ENCODE measurements around the gene DNMT3A.

DNMT3A gene

DNA sequence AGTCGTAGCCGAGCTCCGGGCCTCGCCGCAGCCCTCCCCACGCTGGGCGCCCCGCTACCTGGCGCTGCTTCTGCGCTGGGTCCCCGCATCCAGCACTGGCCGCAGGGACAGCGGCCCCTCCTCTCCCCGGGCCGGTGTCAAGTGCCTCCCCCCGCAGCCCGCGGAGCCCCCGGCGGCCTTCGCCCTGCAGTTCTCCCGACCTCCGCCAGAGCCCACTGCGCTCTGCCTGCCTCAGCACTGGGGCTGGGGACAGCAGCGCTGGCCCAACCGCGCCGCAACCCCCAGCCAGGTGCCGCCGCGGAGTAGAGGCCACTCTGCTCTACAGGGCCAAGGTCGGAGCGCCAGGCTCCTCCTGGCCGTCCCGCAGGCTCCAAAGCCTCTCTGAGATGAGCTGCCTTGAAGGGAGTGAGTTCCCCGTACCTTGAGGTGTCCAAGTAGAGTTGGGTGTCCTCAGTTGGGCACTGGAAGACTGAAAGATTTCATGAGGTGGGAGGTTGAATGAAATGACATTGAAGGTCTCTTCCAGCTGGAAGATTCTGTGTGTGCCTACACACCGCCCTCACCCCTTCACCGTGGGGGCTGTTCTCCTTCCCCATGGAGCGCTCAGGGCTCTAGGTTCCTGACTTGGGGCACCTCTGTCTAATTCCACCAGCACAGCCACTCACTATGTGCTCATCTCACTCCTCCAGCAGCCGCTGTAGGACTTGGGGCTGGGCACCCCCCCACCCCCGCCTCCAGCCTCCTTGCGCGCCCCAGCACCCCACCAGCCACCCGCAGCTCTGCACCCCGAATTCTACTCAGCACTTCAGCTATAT is 854 bp upstream of the DNMT3A start:
- peak; percentile 20 for DNase-seq

DNA sequence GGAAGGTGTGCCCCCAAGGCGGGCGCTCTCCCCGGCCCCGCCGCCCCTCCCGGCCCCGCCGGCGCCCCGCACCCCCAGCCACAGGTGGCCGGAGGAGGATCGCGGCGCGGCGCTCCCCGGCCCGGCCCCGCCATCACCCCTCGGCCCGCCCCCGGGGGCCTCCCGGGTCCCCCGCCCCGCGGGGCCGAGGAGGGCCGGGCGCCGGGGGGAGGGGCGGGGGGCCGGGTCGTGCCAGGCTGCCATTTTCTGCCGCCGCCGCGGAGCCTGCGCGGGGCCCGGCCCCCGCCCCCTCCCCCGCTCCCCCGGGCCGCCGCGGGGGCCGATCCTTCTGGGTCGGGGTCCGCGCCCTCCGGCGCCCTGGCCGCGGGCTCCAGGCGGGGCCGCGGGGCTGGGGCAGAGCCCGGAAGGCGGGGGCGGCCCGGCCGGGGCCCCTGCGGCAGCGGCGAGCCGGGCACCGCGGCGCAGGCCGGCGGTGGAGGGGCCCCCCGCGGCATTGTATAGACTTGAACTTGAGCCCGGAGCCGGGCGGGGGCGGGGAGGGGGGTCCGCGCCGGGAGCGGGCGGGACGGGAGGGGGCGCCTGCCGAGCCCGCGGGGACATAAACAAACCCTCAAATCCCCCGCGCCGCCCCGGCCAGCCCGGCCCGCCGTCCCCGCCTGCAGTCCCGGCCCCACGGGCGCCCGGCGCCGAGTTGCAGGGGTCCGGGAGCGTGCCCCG is 556 bp downstream of the DNMT3A start:
- DNase-seq = no peak

DNA sequence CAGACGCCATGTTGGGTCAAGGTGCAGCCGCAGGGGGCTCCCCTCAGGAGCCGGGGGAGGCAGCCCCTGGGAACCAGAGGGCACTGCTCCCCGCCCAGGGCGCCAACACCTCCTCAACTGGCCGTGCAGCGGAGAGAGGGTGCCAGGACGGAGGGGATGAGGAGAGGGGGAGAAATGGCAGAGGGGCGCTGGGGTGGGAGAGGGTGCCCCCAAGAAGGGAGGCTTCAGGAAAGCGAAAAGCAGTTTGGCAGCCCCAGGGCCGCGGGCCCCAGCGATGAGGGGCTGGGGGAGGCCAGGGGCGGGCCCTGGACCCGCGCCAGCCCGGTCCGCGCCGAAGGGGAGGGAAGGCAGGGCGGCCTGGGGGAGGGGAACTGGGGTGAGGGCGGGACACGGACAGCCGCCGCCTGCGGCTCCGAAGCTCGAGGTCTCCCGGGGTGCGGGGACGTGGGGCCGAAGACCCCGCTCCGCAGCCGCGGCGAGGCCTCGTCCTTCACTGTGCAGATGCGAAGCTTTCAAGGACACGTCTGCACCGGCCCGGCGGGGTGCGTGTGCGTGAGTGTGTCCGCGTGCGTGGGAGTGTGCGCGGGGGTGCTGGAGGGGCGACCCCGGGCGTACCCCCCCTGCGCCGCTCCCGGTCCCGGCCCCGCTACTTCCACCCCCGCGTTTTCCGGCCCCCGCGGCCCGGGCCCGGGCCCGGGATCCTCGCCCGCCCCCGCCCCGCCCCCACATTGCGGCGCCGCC is 1.4 kb downstream of the DNMT3A start:
- no peak for DNase-seq

DNA sequence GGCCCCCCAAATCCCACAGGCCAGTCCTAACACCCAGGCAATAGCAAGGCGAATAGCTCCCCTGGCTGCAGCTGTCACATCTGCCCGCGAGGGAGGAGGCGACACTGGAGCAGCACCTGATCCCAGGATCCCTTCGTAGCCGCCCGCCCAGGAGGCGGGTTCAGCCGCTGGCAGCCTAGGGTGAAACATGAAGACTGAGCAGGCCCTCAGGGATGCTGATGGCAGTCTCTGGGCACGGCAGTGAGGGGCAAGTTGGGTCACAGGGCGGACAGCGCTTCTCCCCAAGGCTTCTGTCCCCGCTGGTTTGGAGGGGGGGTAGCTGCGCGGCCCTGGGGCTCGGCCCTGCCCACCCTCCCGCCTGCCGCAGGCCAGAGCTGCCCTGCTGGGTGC is 1.9 kb downstream of the DNMT3A start:
- no peak for DNase-seq

DNA sequence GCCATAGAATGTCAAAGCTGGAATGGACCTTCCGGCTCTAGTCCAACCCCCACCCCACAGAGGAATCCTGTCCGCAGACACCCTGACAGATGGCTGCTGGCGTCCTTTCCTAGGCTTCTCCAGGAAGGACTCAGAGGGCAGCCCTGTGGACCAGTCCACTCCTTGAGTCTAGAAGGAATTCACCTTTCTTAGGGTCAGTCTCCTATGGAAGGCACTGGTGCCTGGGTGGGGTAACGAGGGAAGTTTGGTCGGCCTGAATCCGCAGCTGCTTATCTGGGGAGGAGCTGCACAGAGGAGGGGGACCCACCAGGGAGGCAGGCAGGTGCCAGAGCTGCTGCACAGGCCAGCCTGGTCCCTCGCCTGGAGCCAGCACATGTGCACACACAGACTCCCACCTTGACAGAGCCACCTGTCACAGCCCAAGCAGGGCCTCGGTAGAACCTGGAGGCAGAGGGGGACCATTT is 2.5 kb downstream of the DNMT3A start:
- DNase-seq = no peak

DNA sequence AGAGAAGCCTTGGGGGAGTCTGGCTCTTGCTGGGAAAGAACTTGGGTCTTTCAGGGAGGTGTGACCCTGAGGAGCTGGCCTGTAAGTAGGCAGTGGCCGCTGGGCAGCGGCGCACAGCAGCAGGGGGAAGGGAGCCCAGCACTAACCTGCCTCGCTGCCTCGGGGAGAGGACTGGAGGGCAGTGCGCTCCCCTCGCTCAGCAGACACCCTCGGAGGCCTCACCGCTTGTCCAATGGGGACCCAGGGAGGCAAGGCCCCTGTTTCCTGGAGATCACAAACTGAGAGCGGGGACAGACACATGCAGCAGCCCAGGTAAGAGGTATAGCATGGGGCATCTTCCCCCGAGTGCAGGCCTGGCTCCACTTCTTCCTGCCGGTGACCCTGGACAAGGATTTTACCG is 3.3 kb downstream of the DNMT3A start:
- no peak for DNase-seq

DNA sequence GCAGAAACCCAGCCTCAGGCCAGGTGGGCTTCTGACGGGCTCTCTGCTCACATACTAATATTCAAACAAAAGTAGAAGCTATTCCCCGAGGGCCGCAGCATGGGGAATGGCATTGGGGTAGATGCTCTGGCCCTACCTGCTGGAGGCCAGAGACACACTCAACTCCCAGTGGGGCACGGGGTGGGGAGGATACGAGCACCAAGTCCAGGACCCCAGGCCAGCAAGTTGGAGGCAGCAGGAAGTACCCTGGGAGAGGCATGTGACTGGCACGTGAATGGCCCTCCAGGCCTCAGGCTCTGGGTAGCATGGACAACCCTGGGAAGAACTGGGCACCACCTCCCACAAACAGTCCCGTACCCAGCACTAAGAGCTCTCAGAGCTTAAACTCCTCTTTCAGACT is 3.8 kb downstream of the DNMT3A start:
- DNase-seq = no peak

DNA sequence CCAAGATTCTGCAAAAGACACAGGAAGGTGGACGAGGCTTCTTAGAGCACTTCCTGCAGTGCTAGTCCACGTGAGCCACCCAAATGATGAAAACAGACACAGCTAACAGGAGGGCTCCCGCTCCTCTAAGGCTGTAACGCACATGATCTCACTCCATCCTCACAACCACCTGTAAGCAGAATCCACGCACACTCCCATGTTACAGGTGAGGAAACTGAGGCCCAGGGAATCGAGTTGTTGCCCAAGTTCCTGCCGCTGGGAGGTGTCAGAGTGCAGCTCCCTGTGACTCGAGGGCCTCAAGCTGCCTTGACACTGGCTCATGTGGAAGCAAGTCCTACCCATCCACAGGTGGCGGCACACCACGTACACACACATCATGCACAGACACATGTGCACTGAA is 4.4 kb downstream of the DNMT3A start:
- DNase-seq = no peak

DNA sequence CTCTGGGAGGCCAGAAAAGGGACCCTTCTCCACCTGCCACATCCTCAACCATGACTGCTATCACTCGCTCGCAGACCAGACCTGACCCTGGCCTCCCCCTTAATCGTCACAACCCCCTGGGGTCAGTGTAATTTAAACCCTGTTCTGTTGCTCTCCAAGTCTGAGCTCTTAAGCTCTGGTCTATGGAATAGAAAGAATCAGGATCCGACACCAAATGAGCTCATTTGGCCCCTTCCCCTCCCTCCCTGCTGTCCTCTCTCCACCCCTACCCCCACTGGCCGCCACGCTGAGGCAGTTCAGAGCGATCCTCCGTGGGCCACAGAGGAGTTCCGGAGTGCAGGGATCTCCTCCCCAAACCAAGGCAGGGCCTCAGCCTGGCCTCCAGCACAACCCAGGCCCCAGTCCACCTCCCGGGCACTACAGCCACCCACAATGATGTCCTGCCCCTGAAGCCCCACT is 5.3 kb downstream of the DNMT3A start:
- no peak for DNase-seq

DNA sequence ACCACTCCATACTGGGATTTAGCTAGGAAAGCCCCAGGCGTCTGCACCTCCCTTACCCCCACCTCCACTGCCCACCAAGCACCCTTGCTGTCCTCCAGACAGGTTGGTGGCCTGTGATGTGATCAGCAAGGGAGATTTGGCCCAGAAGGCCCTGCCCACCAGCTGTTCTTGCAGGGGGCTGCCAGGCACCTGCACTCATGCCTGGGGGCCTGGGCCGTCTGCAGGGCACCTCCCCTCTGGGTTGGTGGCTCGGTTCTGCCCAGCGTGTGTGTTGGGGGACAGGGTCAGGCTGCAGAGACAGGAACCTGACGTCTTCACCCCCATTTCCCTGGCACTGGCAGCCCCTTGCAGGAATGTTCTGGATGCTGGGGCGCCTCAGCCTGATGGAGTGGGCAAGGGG is 5.8 kb downstream of the DNMT3A start:
- no peak for DNase-seq

DNA sequence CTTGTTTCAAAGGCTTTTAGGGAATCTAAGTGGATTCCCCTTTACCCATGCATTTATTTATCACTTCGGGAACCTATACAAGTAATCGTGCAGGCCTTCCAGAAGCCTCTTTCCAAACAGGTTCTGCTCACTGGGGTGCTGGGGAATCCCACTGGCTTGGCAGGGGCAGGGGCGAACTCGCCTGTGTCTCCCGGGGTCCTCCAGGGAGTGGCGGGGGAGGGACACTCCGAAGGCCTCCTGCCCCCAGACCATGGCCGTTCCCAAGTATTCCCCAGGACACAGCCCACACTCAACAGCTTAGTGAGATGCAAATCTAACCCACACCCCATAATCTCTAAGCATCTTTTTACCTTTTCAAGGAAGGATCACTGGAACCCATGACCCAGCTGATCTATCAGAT is 6.5 kb downstream of the DNMT3A start:
- DNase-seq = no peak

DNA sequence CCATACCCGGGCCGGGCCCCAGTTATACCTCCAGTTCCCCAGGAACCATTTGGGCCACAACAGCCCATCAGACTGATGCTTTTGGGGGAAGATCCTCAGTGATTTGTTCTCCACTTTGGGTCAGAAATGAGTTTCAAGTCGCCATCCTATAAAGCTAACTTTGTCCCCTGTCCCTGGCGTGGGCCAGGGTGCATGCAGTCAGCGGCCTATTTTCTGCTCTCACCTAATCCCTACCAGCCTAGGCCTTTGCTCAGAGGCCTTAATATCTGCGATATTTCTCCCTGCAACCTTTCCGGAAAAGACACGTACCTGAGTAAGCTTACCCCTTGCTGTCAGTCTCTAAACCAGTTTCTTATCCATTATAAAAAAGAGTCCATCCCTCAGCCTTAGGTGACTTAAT is 7.2 kb downstream of the DNMT3A start:
- no peak for DNase-seq

DNA sequence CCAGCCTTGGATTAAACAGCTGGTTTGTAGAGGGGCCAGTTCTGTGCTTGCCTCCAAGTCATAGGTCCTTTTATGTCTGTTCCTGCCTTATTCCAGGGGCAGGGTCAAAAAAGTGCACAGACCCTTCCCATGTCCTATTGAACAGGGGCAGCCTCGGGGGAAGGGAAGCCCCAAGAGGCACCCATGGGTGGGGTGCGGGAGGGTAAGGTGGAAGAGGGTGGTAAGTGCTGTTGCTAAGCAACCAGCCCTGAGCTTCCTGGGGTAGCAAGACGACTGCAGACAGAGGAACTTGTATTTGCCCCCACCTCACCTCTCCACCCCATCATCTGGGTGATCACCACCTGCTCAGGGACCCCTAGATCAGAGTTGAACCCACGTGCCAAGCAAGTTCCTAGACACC is 7.7 kb downstream of the DNMT3A start:
- DNase-seq = no peak

DNA sequence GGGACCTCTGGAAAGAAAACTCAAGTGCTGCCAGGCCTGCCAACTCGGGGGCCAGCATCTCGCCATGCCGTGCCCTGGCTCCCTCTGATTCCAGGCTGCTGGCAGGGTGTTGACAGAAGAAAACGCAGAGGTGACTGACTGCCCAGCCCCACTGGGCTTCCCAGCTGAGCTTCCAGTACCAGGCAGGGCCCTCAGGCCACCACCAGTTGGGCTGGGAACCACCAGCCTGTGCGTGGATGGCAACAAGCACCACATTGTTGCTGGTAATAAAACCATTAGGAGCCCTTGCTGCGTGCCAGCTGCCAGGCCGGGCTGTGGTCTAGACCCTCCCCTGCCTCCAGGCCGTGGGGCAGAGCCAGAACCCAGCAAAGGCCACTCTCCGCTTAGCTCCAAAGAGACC is 9.2 kb downstream of the DNMT3A start:
- no peak for DNase-seq

DNA sequence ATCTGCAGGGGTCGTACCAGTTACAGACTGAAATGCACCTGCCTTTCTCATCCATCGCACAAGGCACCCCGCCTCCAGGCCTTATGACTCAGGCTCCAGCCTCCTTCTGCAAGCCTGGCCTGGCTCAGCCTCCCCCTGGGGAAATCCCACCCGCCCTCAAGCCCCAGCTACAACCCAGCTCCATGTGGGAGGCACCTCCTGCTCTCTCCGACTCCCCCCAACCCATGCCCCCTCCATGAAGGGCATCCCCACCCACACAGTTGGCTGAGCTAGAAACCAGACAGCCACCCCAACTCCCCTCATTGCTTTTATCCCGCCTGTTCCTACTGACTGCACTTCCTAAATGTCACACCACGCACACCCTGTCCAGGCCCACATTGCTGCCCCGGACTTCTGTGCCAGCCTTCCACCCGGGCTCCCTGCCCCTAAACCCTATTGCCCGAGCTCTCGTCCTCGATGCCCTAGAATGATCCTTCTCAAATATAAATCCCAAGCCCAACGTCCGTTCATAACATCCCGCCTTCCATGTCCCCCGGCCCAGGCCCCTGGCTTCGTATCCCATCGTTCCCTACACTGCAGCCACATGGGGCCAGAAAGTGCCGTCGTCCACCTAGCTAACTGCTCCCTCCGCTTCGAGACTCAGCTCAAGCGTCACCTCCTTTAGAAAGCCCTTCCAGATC is 9.9 kb downstream of the DNMT3A start:
- no peak for DNase-seq

DNA sequence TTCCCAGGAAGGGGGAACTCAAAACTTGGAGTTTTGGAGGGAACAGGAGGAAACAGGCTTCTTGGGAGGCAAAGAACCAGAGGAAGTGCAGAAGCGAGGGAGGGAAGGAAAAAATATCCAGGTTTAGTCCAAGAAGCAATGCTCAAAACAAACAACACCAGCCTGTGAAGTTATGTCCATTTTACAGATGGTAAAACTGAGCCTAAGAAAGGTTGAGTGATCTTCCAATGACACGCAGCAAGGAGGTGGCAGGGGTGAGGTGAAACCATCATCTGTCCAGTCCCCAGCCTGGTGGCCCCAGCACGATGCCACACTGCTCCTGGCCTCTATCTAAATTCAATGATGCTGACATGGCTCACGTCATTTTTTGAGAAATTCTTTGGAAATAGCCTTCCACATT is 10.8 kb downstream of the DNMT3A start:
- DNase-seq = no peak

DNA sequence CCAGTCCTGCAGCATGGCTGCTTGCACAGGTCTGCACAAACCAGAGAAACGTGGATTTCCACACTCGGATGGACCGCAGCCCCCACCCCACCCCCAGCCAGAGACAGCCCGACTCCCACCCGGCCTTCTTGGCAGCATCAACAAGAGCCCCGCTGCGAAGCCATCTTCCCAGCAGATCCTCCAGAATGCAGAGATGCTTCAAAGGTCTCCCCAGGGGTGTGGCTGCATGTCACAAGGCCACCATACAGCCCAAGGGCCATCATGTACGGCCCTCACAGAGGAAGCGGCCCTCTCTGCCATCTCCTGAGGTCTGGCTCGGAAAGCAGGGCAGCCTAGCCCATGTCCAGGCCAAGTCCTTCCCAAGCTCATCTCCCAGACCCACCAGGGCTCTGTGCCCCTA is 11.5 kb downstream of the DNMT3A start:
- no peak for DNase-seq

DNA sequence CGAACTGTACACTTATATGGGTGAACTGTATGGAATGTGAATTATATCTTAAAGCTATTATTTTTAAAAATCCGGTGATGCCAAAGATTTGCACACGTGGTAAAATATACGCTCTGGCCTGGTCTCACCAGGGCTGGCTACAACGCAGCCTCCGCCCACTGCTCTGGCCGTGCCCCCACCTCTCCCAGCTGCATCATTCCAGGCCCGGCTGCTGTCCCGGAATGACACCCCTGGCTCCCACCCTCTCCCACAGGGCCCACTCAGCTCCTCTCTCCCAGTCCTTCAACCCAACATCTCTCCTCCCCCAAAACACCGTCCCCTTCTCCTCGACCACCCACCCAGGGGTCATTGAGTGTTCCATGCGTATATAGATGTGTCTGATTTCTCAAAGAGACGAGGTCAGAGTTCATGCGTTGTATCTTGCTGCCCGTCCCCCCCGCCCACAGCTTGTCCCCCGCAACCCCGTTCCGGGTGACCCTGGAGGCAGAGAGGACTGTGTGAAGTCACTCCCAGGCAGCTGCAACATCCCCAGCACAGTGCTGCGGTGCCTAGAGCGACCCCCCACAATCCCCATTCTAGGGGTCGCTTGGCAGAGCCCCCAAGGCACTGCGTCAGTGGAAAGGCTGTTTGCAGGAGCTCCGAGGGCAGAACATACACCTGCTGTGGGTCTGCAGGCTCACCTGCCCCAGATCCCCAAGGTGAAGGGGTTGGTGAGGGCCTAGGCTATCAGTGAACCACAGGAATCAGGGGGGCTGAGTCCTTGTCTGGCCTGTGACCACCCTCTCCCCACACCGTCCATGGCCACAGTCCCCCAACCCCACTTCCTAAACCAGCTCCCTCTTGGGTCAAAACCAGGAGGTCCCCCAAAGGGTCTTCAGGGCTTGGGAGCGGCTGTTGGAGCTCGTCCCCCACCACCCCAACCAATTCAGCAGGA is 13.3 kb downstream of the DNMT3A start:
- no peak for DNase-seq

DNA sequence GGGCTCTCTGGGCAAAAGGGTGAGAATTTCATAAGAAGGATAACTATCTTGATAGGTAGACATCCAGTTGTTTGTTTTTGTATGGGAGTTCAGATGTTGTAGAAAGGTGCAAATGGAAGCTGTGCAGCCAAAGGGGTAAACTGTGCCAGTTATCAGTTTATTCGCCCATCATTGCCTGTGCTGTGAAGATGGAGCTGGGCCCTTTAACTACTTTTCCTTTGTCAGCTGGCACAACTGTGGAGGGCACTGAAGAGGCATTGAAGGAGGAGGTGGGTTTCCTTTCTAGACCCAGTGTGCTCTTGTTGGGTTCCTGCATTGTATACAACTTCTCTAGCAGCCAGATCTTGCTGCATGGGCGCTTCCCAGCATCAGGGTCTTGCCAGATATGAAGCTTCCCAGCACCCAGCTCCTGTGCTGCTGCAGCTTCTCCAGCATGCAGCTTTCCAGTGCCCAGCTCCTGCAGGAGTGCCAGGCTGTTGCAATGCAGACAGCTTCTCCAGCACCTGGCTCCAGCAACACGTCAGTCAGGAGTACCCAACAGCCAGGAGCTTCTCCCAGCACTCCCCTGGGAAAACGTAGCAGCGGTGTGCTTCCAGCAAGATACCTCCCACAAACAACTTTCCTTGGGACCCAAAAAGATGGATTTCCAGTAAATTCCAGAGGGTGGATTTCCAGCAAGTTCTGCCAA is 15.3 kb downstream of the DNMT3A start:
- DNase-seq = no peak

DNA sequence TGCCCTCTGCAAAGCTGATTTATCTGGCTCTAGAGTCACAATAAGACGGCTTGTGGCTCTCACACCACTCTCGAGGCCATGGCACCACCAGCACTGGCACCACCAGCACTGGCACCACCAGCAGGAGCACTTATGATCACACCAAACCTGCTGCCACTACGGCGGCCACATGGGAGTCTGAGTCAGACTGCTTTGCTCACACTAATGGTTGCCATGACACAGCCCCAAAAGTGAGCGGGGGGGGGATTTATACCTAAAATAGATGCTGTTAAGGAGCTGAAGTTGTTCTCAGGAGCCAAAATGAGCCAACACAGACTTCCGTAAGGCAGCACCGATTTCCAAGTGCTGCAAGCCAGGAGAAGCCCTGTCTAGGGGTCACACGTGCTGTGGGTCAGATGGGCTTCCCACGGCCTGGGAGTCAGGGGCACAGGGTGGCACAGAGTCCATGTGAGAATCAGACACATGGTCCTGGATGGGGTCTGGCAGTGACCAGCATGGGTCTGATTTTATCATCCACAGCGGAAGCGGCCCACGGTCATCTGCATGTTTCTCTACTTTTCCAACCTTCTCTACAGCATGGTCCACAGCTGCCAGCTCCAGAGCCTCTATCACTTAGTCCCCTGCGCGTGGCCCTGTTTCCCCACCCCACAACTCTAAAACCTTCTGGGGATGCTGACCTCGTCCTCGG is 16.7 kb downstream of the DNMT3A start:
- no peak for DNase-seq

DNA sequence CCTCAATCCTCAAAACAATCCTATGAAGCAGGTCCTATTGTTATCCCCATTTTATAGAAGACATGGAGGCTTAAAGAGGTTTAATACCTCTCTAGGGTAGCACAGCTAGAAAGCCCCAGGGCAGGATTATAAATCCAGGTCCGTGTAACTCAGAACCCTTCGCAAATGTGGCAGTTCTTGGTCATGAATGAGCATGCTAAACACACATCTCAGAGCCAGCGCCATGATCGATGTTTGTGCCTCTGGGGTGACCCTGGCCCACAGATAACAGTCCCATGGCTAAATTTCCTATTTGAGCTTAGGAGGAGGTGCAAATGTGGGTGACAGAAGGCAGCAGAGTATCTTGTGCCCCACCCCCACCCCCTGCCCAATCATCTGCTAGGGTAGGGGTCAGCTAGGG is 17.5 kb downstream of the DNMT3A start:
- DNase-seq = no peak
